GM19035 (cell line): ENCODE measurements around the gene ATP5F1D.

Experiments
- ATAC-seq: cut with Tn5 transposase; IDR thresholded peaks from one replicate; pipeline ENCODE4 v1.9.1; 2021; ENCODE audit not compliant: unreplicated experiment

Gene ATP5F1D

GRCh38 chr19:1278713-1279660 is 37.4 kb downstream of the ATP5F1D start:
- no peak for ATAC-seq

DNA sequence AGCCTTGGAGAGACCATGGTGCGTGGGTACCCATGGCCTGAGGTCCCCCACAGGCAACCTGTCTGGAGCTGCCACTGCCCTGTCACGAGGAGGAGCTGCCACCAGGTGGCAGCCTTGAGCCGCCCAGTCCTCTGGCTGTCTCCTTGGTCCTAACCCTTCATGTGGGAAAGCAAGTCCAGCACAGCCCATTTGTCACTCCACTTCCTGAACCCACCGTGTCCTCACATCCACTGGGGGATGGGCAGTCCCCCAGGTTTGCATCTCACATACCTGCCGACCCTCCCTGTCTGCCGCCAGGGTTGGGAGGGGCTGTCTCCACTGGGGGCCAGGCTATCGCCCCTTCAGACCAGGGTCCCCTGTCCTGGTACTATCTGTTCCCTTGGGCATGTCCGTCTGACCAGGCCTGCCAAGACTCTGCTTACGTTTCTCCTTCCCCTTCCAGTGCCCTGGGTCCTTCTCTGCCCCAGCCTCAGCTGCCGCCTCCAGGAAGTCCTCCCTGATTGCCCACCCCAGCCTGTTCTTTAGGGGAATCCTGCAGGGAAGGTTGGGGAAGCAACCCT is 38.3 kb downstream of the ATP5F1D start:
- ATAC-seq = no peak

DNA sequence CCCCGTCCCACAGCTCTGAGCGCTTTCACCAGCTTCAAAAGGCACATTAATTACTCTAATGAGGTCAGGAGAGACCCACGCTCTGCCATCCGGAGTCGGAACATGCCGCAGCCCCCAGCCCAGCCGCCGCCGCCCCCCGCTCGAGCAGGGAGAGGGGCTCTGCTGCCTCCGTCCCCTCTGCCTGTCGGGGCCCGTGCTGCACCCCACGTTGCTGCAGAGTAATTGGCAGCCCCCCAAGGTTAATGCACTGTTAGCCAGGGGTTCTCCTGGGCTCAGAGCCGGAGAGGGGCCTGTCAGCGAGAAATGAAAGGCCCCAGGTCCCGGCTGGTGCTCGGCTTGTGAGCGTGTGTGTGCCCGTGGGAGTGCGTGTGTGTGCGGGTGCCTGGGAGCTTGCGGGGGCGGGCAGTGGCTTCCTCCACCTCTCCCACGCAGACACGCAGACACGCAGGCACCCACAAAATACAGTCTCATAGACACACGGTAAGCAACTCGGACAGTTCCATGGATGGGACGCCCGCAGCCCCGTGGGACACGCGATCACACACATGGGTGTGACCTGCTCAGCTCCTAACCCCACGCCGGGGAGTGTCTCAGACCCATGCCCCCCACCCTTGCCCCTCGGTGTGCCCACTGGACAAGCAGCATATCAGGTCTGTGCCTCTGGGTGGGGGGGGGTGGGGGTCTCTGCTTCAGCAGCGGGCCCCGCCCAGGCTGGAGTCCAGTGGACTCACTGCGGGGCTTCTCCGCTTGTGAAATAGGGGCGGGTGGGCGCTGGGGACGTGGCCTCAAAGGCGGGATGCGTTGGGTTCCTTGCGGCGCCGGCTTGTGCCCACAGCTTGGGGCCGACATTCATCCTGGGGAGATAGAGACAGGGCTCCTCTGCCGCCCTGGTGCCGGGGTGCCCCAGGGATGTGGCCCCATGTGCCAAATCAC is 39.4 kb downstream of the ATP5F1D start:
- ATAC-seq = no peak

DNA sequence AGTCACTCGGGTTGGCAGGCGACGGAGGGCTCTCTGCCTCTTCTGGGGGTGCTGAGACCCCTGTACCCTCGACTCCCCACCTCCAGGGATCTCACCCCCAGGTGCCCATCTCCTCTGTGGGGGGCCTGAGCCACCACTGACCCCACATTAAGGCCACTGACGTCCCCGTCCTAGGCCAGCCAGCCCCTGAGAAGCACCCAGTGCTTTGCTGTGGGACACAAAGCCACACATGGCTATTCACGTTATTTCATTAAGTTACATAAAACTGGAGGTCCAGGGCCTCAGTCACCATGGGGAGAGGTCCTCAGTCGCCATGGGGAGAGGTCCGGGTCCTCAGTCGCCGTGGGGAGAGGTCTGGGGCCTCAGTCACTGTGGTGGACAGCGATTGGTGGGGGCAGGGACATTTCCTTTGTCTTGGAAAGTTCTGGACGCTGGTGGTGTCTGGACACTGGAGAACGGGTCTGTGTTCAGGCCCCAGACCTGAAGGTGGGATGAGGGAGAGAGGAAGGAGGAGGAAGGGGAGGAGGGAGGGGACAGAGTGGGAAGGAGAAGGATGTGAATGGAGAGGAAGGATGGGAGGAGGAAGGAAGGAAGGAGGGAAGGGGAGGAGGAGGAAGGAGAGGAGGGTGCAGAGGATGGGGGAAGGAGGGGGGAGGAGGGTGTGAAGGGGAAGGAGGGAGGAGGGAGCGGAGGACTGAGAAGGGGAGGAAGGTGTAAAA is 40.2 kb downstream of the ATP5F1D start:
- no peak for ATAC-seq

- ATAC-seq = no peak
These were observed 41.1 kb downstream of the ATP5F1D start for GRCh38 chr19:1282588-1283206.

DNA sequence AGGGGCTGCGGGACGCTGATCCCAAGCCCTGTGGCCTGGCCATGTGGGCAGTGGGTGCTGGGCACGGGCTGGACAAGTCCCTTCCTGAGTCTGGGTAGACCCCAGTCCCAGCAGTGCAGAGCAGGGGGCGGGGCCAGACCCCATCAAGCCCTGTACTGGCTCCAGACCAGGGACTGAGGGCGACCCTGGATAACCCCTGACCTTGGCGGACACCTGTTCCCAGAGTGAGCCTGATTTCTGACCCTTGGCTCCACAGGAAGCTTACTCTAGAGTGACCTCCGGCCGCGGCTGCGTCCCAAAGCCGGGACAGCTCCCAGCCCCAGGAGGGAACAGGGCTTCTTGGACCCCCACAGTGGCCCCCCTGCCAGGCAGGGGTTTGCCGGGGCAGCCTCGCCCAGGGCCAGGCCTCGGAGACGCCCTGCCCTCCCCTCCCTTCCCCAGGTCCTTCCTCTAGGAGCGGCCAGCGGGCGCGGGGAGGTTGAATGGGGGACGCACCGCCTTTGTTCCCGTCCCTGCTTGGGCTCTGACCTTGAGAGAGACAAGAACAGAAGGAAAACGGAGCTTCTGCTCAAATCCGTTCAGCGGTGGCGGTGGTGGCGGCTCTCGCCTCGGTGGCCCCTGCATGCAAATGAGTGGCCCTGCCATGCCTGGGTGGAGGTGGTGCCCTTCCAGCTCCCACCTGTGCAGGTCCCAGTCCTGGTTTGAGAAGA is 41.8 kb downstream of the ATP5F1D start:
- ATAC-seq = no peak

DNA sequence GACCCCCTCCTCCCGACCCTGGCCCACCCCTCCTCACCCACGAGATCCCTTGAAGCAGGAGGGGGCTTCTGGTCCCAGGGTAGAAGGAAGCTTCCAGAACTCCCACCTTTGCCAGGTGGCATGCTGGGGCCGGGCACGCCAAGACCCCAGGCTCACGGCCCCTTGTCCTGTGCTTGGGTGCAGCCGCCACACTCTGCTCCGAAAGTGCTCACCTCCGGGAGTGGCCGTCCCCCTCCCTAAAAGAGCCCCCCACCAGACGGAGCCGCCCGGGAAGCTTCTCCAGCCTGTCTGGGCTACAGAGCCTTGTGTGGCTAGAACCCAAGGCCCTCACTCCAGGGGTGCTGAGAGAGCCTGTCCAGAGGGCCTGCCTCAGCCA is 42.4 kb downstream of the ATP5F1D start:
- ATAC-seq = no peak

GRCh38 chr19:1284293-1284978 is 42.9 kb downstream of the ATP5F1D start:
- no peak for ATAC-seq

GRCh38 chr19:1284979-1285736 is 43.6 kb downstream of the ATP5F1D start:
- no peak for ATAC-seq

GRCh38 chr19:1285737-1286360 is 44.3 kb downstream of the ATP5F1D start, which contains the start of gene EFNA2:
TSS of gene EFNA2 (plus strand) at chr19:1285873. CDS start at chr19:1286169, 296 bp downstream.
- no peak for ATAC-seq

DNA sequence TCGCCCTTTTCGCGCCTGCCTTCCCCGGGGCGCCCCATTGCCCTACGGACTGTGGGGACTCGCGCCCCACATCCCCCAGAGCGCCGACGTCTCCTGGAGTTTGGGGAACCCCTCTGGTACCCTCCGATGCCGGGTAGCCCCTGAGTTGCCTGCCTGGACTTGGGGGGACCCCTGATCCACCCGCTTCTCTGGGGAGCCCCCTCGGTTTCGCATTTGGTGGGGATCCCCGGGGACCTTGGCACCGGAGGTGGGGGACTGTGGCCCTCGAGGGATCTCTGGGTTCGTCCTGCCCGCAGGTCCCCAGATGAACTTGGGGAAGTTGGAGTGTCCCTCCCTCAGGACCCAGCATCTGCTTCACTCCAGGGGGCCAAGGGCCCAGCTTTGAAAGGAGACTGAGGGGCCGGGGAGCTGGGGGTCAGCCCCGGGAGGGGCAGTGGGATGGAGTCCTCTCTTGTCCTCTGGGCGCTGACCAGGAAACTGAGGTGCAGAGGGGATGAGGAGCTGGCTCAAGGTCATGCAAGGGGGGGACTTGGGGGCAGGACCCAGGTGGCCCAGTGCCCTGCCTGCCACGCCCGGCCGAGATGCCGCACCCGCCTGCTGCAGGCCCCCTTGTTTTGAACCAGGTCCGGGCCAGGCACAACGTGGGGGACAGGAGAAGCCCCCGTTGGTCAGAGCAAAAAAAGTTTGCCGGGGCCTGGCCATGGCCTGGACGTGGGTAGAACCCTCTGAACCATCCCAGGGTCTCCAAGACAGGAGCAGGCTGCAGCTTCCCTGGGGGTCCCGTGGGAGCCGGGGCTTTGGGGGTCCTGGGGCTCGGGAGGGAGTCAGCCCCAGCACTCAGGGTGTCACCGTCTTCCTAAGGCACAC is 45.2 kb downstream of the ATP5F1D start:
- ATAC-seq = no peak

DNA sequence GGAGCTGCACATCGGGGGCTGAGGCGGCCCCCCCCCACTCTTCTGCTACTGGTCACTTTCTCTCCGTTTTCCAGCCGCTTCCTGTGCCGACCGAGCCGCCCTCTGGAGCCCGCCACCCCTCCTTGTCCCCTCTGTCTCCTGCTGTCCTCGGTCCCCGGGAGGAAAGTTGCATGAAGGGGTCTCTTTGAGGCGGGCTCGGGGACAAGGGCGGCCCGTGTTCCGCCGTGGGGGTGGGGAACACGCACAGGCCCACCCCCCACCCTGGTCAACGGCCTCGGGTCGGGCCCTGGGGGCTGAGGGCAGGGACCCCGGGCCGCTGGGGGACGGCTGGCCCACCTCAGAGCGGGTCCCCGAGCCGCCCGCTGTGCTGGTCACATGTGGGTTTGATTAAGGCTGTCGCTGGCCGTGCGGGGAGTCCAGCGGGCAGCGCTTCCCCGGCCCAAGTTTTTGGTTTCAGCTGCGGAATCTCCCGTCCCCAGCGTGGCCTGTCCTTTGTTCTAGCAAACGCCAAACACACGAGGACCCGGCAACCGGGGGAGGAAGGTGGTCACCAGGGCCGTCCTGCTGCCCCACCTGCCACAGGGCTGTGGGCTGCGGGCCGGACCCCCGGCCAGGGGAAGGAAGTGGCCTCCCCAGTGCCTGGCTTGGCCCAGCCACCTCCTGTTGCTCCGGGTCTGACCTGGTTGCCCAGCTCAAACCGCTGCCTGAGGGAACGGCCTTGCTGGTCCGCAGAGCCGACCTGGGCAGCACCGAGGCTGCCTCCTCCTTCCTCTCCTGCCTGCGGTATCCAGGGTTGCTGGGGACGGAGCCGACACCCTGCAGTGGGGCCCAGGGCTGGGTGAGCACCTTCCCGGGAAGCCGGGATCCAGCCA is 46.0 kb downstream of the ATP5F1D start:
- ATAC-seq = no peak

GRCh38 chr19:1288226-1288612 is 46.7 kb downstream of the ATP5F1D start:
- no peak for ATAC-seq

- ATAC-seq = no peak
These were observed 47.5 kb downstream of the ATP5F1D start for GRCh38 chr19:1288833-1289685.

- no peak for ATAC-seq
These were observed 48.1 kb downstream of the ATP5F1D start for GRCh38 chr19:1289686-1290025.
